ENCODE measurements around the gene ANKRD17. TPM values are rescaled to one million over a fixed set of nuclear protein-coding genes. Genes with fewer than 3 reads are reported as not detected.

ANKRD17 gene
- total and polyA plus RNA-seq, 2 donors (not counting 3 experiments of a cell fraction or from before 2014, with no cell fraction given), result 33.3 to 64.4 TPM

DNA sequence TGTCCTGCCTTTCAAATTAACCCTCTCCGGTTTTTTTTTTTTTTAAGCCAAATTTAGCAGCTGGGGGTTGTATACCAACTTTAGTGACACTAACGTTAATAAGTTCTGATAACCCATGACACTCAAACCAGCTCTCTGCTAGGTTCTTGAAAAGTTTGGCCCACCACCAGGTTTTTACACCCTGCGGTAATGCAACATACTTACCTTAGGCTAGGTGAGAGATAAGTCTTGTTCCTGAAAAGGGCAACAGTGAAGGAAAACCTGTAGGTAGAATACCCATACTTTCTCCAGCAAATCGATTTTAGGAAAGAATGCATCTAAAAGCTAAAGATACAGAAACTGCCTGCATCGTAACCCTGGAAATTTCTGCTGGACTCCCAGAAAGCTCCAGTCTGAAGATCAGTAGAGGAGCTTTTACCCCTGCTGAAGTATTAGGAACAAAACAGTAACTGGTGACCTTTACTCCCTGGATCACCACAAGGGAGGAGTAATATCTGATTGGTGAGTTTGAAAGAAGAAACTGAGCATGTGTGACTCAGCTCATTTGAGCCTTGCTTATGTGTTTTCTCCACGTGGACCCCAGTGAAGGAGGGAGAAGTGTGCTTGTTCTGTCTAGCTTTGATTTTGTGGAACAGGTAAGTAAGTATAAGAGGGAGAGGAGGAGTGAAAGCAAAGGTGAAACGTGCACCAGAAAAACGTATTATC is 154.6 kb downstream of the ANKRD17 start:
- H3K9me1 ChIP-seq (replicated peaks; ENCODE audit: control insufficient read depth, extremely low read depth, insufficient read depth, low read length), result no peaks in the 10 kb centered on the region
- no TSS peak for BruUV-seq (replicated peaks)

More for the DNA sequence above, 154.6 kb downstream of the ANKRD17 start:
- no peak overlapping the region for H2AFZ ChIP-seq (ENCODE audit: low read depth, low read length)
- no peaks in the 10 kb centered on the region for H4K20me1 ChIP-seq (replicated peaks; ENCODE audit: control insufficient read depth, extremely low read depth, insufficient read depth, low read length)
- TF ChIP-seq MYC (IDR thresholded peaks at IDR 0.05; ENCODE audit: low read depth, low read length) (no peak), FOS (IDR thresholded peaks at IDR 0.05; ENCODE audit: borderline replicate concordance, insufficient read depth, low read length) (no peak), JUN (IDR thresholded peaks at IDR 0.05; ENCODE audit: borderline replicate concordance, insufficient read depth, insufficient read length, low read depth) (no peak), POLR2AphosphoS5 (IDR thresholded peaks at IDR 0.05; ENCODE audit: insufficient read depth, low read depth, low read length) (no peak), POLR2A (IDR thresholded peaks at IDR 0.05; ENCODE audit: low read depth, low read length) (no peak), EZH2 (IDR thresholded peaks at IDR 0.05; ENCODE audit: borderline replicate concordance, low read depth, low read length, severe bottlenecking) (no peak), GATA2 (IDR thresholded peaks at IDR 0.05; ENCODE audit: insufficient read depth, insufficient read length, low read depth, low read length) (no peak)
- TF ChIP-seq, protein P1, sequence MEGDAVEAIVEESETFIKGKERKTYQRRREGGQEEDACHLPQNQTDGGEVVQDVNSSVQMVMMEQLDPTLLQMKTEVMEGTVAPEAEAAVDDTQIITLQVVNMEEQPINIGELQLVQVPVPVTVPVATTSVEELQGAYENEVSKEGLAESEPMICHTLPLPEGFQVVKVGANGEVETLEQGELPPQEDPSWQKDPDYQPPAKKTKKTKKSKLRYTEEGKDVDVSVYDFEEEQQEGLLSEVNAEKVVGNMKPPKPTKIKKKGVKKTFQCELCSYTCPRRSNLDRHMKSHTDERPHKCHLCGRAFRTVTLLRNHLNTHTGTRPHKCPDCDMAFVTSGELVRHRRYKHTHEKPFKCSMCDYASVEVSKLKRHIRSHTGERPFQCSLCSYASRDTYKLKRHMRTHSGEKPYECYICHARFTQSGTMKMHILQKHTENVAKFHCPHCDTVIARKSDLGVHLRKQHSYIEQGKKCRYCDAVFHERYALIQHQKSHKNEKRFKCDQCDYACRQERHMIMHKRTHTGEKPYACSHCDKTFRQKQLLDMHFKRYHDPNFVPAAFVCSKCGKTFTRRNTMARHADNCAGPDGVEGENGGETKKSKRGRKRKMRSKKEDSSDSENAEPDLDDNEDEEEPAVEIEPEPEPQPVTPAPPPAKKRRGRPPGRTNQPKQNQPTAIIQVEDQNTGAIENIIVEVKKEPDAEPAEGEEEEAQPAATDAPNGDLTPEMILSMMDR (IDR thresholded peaks at IDR 0.05; ENCODE audit: extremely low read depth in 1 of 2, insufficient read depth in 1 of 2, low read depth in 1 of 2, low read length in 2 of 2), result no peak
- TF ChIP-seq, protein P2, sequence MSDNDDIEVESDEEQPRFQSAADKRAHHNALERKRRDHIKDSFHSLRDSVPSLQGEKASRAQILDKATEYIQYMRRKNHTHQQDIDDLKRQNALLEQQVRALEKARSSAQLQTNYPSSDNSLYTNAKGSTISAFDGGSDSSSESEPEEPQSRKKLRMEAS (IDR thresholded peaks at IDR 0.05; ENCODE audit: insufficient read depth, insufficient read length), result no peak
- H3K9me3 ChIP-seq (replicated peaks; ENCODE audit: control insufficient read depth, insufficient read depth, low read length), result no peaks in the 10 kb centered on the region
- H3K4me3 ChIP-seq (replicated peaks in 1 of 3; ENCODE audit: insufficient read depth in 1 of 3, low read depth in 1 of 3, low read length in 3 of 3), result no peak overlapping the region
- intact Hi-C loops (cut with micrococcal nuclease), result no loop called here
- H3K9ac ChIP-seq (replicated peaks; ENCODE audit: extremely low read depth, insufficient read depth, low read length), result no peak overlapping the region
- H3K27me3 ChIP-seq (ENCODE audit: control insufficient read depth in 2 of 2, insufficient read depth in 2 of 2, low read length in 2 of 2), result no peaks in the 10 kb centered on the region
- no peaks in the 10 kb centered on the region for H3K79me2 ChIP-seq (ENCODE audit: control insufficient read depth, insufficient read depth, low read length)
- no peaks in the 10 kb centered on the region for H3K4me1 ChIP-seq (ENCODE audit: control insufficient read depth, extremely low read depth, insufficient read depth, low read length)
- FAIRE-seq (no peak), DNase-seq (ENCODE audit: low read depth, low spot score) (no peak)
- ChIA-PET CTCF (interaction anchor here (1.0 kb wide), 1 partner anchor 20 kb away, joined by 3 read pairs; no protein-coding TSS in a partner anchor), POLR2A (interaction anchor here (0.6 kb wide), 1 partner anchor 25 kb away, joined by 3 read pairs; no protein-coding TSS in a partner anchor)
- dilution Hi-C loops (cut with MboI; ENCODE audit: extremely low pct_ligation_motif_present, low sequenced_read_pairs), result no loop called here
- H3K4me2 ChIP-seq (ENCODE audit: insufficient read depth, low read length), result no peak overlapping the region
- peaks cover 4 to 8% of the 10 kb centered on the region in 2 experiments for H3K36me3 ChIP-seq (ENCODE audit: control insufficient read depth in 2 of 2, extremely low read depth in 1 of 2, insufficient read depth in 2 of 2, low read length in 2 of 2)
- H3K27ac ChIP-seq (ENCODE audit: insufficient read depth, low read depth, low read length), result no peak overlapping the region
